ENCODE results near the gene SDK1. TPM values are rescaled to one million over a fixed set of nuclear protein-coding genes. Genes with fewer than 3 reads are reported as not detected.

The SDK1 gene
- total RNA-seq, 4 donors from 2014 or later = 1.3 to 5.0 (median 2.0) TPM

DNA sequence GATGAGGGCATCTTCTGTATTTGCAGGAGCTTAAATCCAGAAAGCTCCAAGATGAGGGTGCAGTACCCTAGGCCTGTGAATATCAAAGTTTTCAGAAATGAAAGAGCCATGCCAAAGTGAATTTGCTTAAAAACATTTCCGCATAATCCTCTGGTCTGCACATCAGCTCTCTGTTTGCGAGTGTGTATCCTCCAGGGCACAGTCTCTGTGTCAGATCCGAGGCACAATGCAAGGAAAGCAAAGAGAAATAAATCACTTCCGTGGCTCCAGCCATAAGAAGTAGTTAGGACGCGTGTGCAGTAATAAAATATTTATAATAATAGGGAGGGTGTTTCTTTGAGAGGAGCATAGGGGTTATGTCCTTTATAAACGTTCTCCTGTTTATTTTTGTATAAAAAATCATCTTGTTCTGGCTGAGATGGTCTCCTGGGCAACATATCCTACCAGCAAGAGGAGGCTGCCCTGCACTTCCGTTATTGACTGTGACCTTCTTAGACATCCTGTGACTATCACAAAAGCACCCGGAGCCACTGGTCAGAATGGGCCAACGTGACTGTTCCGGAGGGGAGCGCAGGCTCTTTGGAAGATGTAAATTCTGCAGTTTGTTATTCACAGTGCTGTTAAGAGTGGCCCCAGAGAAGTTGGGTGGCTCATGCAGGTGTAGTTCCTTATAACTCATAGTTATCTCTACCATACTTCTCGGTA, 713.4 kb downstream of the SDK1 start:
- intact Hi-C loops (cut with DNase I) = no loop called here
- Histone ChIP-seq H3K4me3 (replicated peaks in 1 of 3) (no peak overlapping the region), H3K9me3 (no peaks in the 10 kb centered on the region), H3K27me3 (no peaks in the 10 kb centered on the region), H3K36me3 (no peaks in the 10 kb centered on the region), H3K4me1 (no peaks in the 10 kb centered on the region), H3K27ac (no peak overlapping the region)
- 76 to 80% methylated on average over 13 of the region's 13 CpGs for WGBS, 2 donors
- no peak for TF ChIP-seq POLR2A (IDR thresholded peaks at IDR 0.05)
- TF ChIP-seq, protein P1, sequence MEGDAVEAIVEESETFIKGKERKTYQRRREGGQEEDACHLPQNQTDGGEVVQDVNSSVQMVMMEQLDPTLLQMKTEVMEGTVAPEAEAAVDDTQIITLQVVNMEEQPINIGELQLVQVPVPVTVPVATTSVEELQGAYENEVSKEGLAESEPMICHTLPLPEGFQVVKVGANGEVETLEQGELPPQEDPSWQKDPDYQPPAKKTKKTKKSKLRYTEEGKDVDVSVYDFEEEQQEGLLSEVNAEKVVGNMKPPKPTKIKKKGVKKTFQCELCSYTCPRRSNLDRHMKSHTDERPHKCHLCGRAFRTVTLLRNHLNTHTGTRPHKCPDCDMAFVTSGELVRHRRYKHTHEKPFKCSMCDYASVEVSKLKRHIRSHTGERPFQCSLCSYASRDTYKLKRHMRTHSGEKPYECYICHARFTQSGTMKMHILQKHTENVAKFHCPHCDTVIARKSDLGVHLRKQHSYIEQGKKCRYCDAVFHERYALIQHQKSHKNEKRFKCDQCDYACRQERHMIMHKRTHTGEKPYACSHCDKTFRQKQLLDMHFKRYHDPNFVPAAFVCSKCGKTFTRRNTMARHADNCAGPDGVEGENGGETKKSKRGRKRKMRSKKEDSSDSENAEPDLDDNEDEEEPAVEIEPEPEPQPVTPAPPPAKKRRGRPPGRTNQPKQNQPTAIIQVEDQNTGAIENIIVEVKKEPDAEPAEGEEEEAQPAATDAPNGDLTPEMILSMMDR (IDR thresholded peaks at IDR 0.05) = no peak
- no peak for DNase-seq

DNA sequence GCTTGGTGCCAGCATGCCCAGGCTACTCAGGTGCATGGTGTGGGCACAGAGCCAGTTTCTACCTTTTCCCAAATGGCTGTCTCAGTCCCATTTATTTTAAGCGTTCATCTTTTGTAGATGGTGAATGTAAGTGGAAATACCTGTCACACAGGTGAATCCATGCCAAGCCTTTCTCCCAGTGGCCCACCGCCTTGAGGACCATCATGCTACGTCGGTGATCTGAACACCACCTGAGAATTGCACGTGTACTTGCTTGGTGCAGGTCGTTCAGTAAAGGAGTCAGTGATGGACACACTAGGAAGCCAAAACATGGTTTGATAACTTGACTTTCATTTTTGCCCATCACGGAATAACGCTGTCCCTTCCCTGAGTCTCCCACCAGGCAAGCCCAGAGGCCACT, 714.3 kb downstream of the SDK1 start:
- Histone ChIP-seq H3K27me3 (no peaks in the 10 kb centered on the region), H3K9me3 (no peaks in the 10 kb centered on the region), H3K4me3 (replicated peaks in 1 of 3) (no peak overlapping the region), H3K4me1 (no peaks in the 10 kb centered on the region), H3K36me3 (no peaks in the 10 kb centered on the region), H3K27ac (no peak overlapping the region)
- intact Hi-C loops (cut with DNase I) = no loop called here
- no peak for TF ChIP-seq POLR2A (IDR thresholded peaks at IDR 0.05)
- TF ChIP-seq, protein P1 (IDR thresholded peaks at IDR 0.05) = no peak
- DNase-seq = no peak
- 93 to 94% methylated on average over 8 of the region's 8 CpGs for WGBS, 2 donors

DNA sequence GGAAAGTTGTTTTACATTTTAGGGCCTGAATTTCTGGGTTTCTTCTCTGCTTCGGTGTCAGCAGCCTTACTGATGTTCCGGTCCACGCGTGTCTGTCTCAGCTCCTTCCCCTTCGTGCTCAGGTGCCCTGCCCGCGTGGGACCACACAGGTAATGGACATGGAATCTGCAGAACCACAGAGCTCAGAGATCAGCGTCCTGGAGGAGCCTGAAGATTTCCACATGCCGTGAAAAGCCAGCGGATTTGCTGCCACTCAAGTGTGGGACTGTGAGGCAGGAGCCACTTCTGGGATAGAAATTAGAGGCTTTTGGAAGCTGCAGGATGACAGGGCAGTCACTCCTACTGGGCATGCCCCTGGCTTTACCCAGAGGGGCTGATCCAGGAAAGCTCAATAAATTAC, 714.9 kb downstream of the SDK1 start:
- no peaks in the 10 kb centered on the region for H3K27me3 ChIP-seq
- WGBS, 2 donors = 95 to 97% methylated on average over 7 to 10 of the region's 10 CpGs
- no peaks in the 10 kb centered on the region for H3K36me3 ChIP-seq
- no peak overlapping the region for H3K27ac ChIP-seq
- no peaks in the 10 kb centered on the region for H3K9me3 ChIP-seq
- intact Hi-C loops (cut with DNase I) = no loop called here
- DNase-seq = no peak
- TF ChIP-seq, protein P1 (IDR thresholded peaks at IDR 0.05) = no peak
- TF ChIP-seq POLR2A (IDR thresholded peaks at IDR 0.05) = no peak
- H3K4me1 ChIP-seq = no peaks in the 10 kb centered on the region
- no peak overlapping the region for H3K4me3 ChIP-seq (replicated peaks in 1 of 3)

DNA sequence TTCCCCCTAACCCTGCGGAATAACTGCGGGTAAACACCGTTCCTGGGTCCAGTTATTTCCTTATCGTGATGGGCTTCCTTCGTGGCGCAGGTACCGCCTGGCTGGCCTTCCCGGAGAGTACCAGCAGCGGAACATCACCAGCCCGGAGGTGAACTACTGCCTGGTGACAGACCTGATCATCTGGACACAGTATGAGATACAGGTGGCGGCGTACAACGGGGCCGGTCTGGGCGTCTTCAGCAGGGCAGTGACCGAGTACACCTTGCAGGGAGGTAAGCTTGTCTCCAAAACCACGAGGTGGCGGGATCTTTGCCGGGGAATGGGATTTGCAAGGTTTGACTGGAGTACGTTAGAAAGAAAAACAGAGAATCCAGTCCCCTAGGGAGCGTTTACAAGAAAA, 716.0 kb downstream of the SDK1 start:
- Histone ChIP-seq H3K27me3 (no peaks in the 10 kb centered on the region), H3K27ac (no peak overlapping the region), H3K4me1 (no peaks in the 10 kb centered on the region), H3K36me3 (no peaks in the 10 kb centered on the region), H3K9me3 (no peaks in the 10 kb centered on the region), H3K4me3 (replicated peaks in 1 of 3) (no peak overlapping the region)
- DNase-seq = no peak
- TF ChIP-seq POLR2A (IDR thresholded peaks at IDR 0.05) = no peak
- TF ChIP-seq, protein P1 (IDR thresholded peaks at IDR 0.05) = no peak
- 95% methylated on average over 21 of the region's 21 CpGs for WGBS, 2 donors
- intact Hi-C loops (cut with DNase I) = no loop called here

DNA sequence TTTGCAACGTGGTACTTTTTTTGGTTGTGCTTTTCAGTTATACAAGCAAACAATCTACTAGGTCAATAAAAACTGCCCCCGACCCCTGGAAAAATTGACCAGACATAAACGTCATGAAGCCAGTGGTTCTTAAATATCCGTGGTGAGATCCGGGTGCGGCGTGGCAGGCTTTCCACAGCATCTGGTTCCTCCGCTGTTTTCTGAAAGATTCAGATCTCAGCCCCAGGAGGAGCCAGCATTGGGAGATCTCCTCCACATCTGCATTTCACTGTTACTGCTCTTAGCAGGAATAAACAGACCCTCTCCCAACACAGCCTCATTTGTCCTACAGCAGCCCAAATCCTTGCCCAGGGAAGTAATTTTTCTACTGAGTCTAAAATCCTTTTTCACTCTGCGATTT, 716.7 kb downstream of the SDK1 start:
- Histone ChIP-seq H3K27me3 (no peaks in the 10 kb centered on the region), H3K27ac (no peak overlapping the region), H3K4me3 (replicated peaks in 1 of 3) (no peak overlapping the region), H3K4me1 (no peaks in the 10 kb centered on the region), H3K36me3 (no peaks in the 10 kb centered on the region), H3K9me3 (no peaks in the 10 kb centered on the region)
- 87 to 96% methylated on average over 9 of the region's 9 CpGs for WGBS, 2 donors
- TF ChIP-seq, protein P1 (IDR thresholded peaks at IDR 0.05) = no peak
- no peak for TF ChIP-seq POLR2A (IDR thresholded peaks at IDR 0.05)
- intact Hi-C loops (cut with DNase I) = no loop called here
- no peak for DNase-seq
